ENCODE measurements around the gene NOS3. TPM values are rescaled to one million over a fixed set of nuclear protein-coding genes. Genes with fewer than 3 reads are reported as not detected.

NOS3 gene
- total RNA-seq, 1 donor from 2014 or later = 12.6 TPM

- no peak for TF ChIP-seq CTCF (IDR thresholded peaks at IDR 0.05; ENCODE audit: borderline replicate concordance)
Observed at GRCh38 chr7:150994838-150995510, 4.2 kb downstream of the NOS3 start.

GRCh38 chr7:150996376-150997074 lies 5.7 kb downstream of the NOS3 start:
- H3K9me3 ChIP-seq (replicated peaks) = no peaks in the 10 kb centered on the region
- intact Hi-C loops (cut with micrococcal nuclease) = no loop called here
- H3K36me3 ChIP-seq = peaks cover 8% of the 10 kb centered on the region
- H3K4me1 ChIP-seq = peaks cover 44% of the 10 kb centered on the region
- TF ChIP-seq CTCF (IDR thresholded peaks at IDR 0.05; ENCODE audit: borderline replicate concordance) = no peak
- DNase-seq = no peak
- H3K27ac ChIP-seq (replicated peaks) = peak overlapping the region; percentile 0
- H3K27me3 ChIP-seq (ENCODE audit: low read depth) = no peaks in the 10 kb centered on the region
- H3K4me3 ChIP-seq = peak overlapping the region; percentile 30

More at GRCh38 chr7:150994838-150995510, 4.2 kb downstream of the NOS3 start:
- Histone ChIP-seq H3K4me3 (peak overlapping the region; percentile 69), H3K27ac (replicated peaks) (peak overlapping the region; percentile 92), H3K36me3 (no peaks in the 10 kb centered on the region), H3K27me3 (ENCODE audit: low read depth) (no peaks in the 10 kb centered on the region), H3K4me1 (peaks cover 51% of the 10 kb centered on the region), H3K9me3 (replicated peaks) (no peaks in the 10 kb centered on the region)
- intact Hi-C loops (cut with micrococcal nuclease) = no loop called here
- no peak for DNase-seq

GRCh38 chr7:150997075-150997511 lies 6.3 kb downstream of the NOS3 start:
- H3K4me3 ChIP-seq = no peak overlapping the region
- peak overlapping the region; percentile 0 for H3K27ac ChIP-seq (replicated peaks)
- no peak for TF ChIP-seq CTCF (IDR thresholded peaks at IDR 0.05; ENCODE audit: borderline replicate concordance)
- intact Hi-C loops (cut with micrococcal nuclease) = no loop called here
- peaks cover 8% of the 10 kb centered on the region for H3K36me3 ChIP-seq
- no peak for DNase-seq
- H3K4me1 ChIP-seq = peaks cover 38% of the 10 kb centered on the region
- no peaks in the 10 kb centered on the region for H3K27me3 ChIP-seq (ENCODE audit: low read depth)
- no peaks in the 10 kb centered on the region for H3K9me3 ChIP-seq (replicated peaks)

- H3K27me3 ChIP-seq (ENCODE audit: low read depth) = no peaks in the 10 kb centered on the region
- no peaks in the 10 kb centered on the region for H3K9me3 ChIP-seq (replicated peaks)
- DNase-seq = no peak
- no peak overlapping the region for H3K4me3 ChIP-seq
- H3K36me3 ChIP-seq = peaks cover 8% of the 10 kb centered on the region
- no peak for TF ChIP-seq CTCF (IDR thresholded peaks at IDR 0.05; ENCODE audit: borderline replicate concordance)
- no peak overlapping the region for H3K27ac ChIP-seq (replicated peaks)
- intact Hi-C loops (cut with micrococcal nuclease) = no loop called here
- H3K4me1 ChIP-seq = peaks cover 31% of the 10 kb centered on the region
Observed at GRCh38 chr7:150997817-150998216, 7.0 kb downstream of the NOS3 start.

- Histone ChIP-seq H3K27me3 (ENCODE audit: low read depth) (no peaks in the 10 kb centered on the region), H3K36me3 (peaks cover 8% of the 10 kb centered on the region), H3K4me3 (no peak overlapping the region), H3K4me1 (peaks cover 29% of the 10 kb centered on the region), H3K27ac (replicated peaks) (no peak overlapping the region), H3K9me3 (replicated peaks) (no peaks in the 10 kb centered on the region)
- TF ChIP-seq CTCF (IDR thresholded peaks at IDR 0.05; ENCODE audit: borderline replicate concordance) = no peak
- intact Hi-C loops (cut with micrococcal nuclease) = no loop called here
- DNase-seq = no peak
Observed at GRCh38 chr7:150998341-150998740, 7.5 kb downstream of the NOS3 start.

Measured in left ventricle myocardium inferior (tissue), 1 donor.